ENCODE measurements around the gene ASB15. TPM values are rescaled to one million over a fixed set of nuclear protein-coding genes. Genes with fewer than 3 reads are reported as not detected.

Gene ASB15
- total RNA-seq, 1 donor from 2014 or later: not detected

GRCh38 chr7:123663200-123663599 lies 61.6 kb downstream of the ASB15 start:
- Mint-ChIP-seq H3K4me1 (ENCODE audit: low read depth) (no peaks in the 10 kb centered on the region), H3K27me3 (ENCODE audit: insufficient read depth) (no peaks in the 10 kb centered on the region), H3K27ac (no peak overlapping the region), H3K4me3 (no peak overlapping the region), H3K9me3 (no peaks in the 10 kb centered on the region), H3K36me3 (ENCODE audit: low read depth) (no peaks in the 10 kb centered on the region)
- DNase-seq (ENCODE audit: low spot score): no peak
- intact Hi-C loops (cut with micrococcal nuclease): no loop called here

- no peaks in the 10 kb centered on the region for H3K9me3 Mint-ChIP-seq
- H3K27ac Mint-ChIP-seq: no peak overlapping the region
- H3K36me3 Mint-ChIP-seq (ENCODE audit: low read depth): no peaks in the 10 kb centered on the region
- no peaks in the 10 kb centered on the region for H3K4me1 Mint-ChIP-seq (ENCODE audit: low read depth)
- no peak for DNase-seq (ENCODE audit: low spot score)
- H3K4me3 Mint-ChIP-seq: no peak overlapping the region
- no peaks in the 10 kb centered on the region for H3K27me3 Mint-ChIP-seq (ENCODE audit: insufficient read depth)
- intact Hi-C loops (cut with micrococcal nuclease): no loop called here
Measured at GRCh38 chr7:123665157-123665556, 63.5 kb downstream of the ASB15 start.

GRCh38 chr7:123665896-123666295 lies 64.3 kb downstream of the ASB15 start:
- Mint-ChIP-seq H3K4me1 (ENCODE audit: low read depth) (no peaks in the 10 kb centered on the region), H3K36me3 (ENCODE audit: low read depth) (no peaks in the 10 kb centered on the region), H3K4me3 (no peak overlapping the region), H3K27me3 (ENCODE audit: insufficient read depth) (no peaks in the 10 kb centered on the region), H3K27ac (no peak overlapping the region), H3K9me3 (no peaks in the 10 kb centered on the region)
- no peak for DNase-seq (ENCODE audit: low spot score)
- intact Hi-C loops (cut with micrococcal nuclease): no loop called here

- intact Hi-C loops (cut with micrococcal nuclease): no loop called here
- Mint-ChIP-seq H3K27me3 (ENCODE audit: insufficient read depth) (no peaks in the 10 kb centered on the region), H3K4me3 (no peak overlapping the region), H3K4me1 (ENCODE audit: low read depth) (no peaks in the 10 kb centered on the region), H3K27ac (no peak overlapping the region), H3K9me3 (no peaks in the 10 kb centered on the region), H3K36me3 (ENCODE audit: low read depth) (no peaks in the 10 kb centered on the region)
- DNase-seq (ENCODE audit: low spot score): no peak
Measured at GRCh38 chr7:123666492-123666891, 64.9 kb downstream of the ASB15 start.

- H3K36me3 Mint-ChIP-seq (ENCODE audit: low read depth): no peaks in the 10 kb centered on the region
- no peak overlapping the region for H3K4me3 Mint-ChIP-seq
- no peaks in the 10 kb centered on the region for H3K9me3 Mint-ChIP-seq
- H3K27me3 Mint-ChIP-seq (ENCODE audit: insufficient read depth): no peaks in the 10 kb centered on the region
- intact Hi-C loops (cut with micrococcal nuclease): no loop called here
- no peak overlapping the region for H3K27ac Mint-ChIP-seq
- no peak for DNase-seq (ENCODE audit: low spot score)
- no peaks in the 10 kb centered on the region for H3K4me1 Mint-ChIP-seq (ENCODE audit: low read depth)
Measured at GRCh38 chr7:123669485-123669884, 67.9 kb downstream of the ASB15 start.

- Mint-ChIP-seq H3K27me3 (ENCODE audit: insufficient read depth) (no peaks in the 10 kb centered on the region), H3K4me1 (ENCODE audit: low read depth) (no peaks in the 10 kb centered on the region), H3K9me3 (no peaks in the 10 kb centered on the region), H3K36me3 (ENCODE audit: low read depth) (no peaks in the 10 kb centered on the region), H3K27ac (no peak overlapping the region), H3K4me3 (no peak overlapping the region)
- intact Hi-C loops (cut with micrococcal nuclease): no loop called here
- DNase-seq (ENCODE audit: low spot score): no peak
Measured at GRCh38 chr7:123673137-123673732, 71.6 kb downstream of the ASB15 start.

- intact Hi-C loops (cut with micrococcal nuclease): no loop called here
- no peak overlapping the region for H3K27ac Mint-ChIP-seq
- DNase-seq (ENCODE audit: low spot score): no peak
- no peaks in the 10 kb centered on the region for H3K27me3 Mint-ChIP-seq (ENCODE audit: insufficient read depth)
- H3K9me3 Mint-ChIP-seq: no peaks in the 10 kb centered on the region
- H3K36me3 Mint-ChIP-seq (ENCODE audit: low read depth): no peaks in the 10 kb centered on the region
- H3K4me3 Mint-ChIP-seq: no peak overlapping the region
- H3K4me1 Mint-ChIP-seq (ENCODE audit: low read depth): no peaks in the 10 kb centered on the region
Measured at GRCh38 chr7:123673752-123674398, 72.3 kb downstream of the ASB15 start.

GRCh38 chr7:123674399-123675180 lies 73.0 kb downstream of the ASB15 start:
- H3K4me1 Mint-ChIP-seq (ENCODE audit: low read depth): no peaks in the 10 kb centered on the region
- no peaks in the 10 kb centered on the region for H3K27me3 Mint-ChIP-seq (ENCODE audit: insufficient read depth)
- no peak overlapping the region for H3K27ac Mint-ChIP-seq
- H3K4me3 Mint-ChIP-seq: no peak overlapping the region
- no peaks in the 10 kb centered on the region for H3K9me3 Mint-ChIP-seq
- intact Hi-C loops (cut with micrococcal nuclease): no loop called here
- no peaks in the 10 kb centered on the region for H3K36me3 Mint-ChIP-seq (ENCODE audit: low read depth)
- no peak for DNase-seq (ENCODE audit: low spot score)

- H3K4me1 Mint-ChIP-seq (ENCODE audit: low read depth): no peaks in the 10 kb centered on the region
- H3K9me3 Mint-ChIP-seq: no peaks in the 10 kb centered on the region
- no peak for DNase-seq (ENCODE audit: low spot score)
- intact Hi-C loops (cut with micrococcal nuclease): no loop called here
- no peak overlapping the region for H3K4me3 Mint-ChIP-seq
- no peaks in the 10 kb centered on the region for H3K27me3 Mint-ChIP-seq (ENCODE audit: insufficient read depth)
- no peak overlapping the region for H3K27ac Mint-ChIP-seq
- H3K36me3 Mint-ChIP-seq (ENCODE audit: low read depth): no peaks in the 10 kb centered on the region
Measured at GRCh38 chr7:123675181-123675473, 73.5 kb downstream of the ASB15 start.

GRCh38 chr7:123677061-123677715 lies 75.6 kb downstream of the ASB15 start:
- H3K9me3 Mint-ChIP-seq: no peaks in the 10 kb centered on the region
- intact Hi-C loops (cut with micrococcal nuclease): no loop called here
- no peaks in the 10 kb centered on the region for H3K36me3 Mint-ChIP-seq (ENCODE audit: low read depth)
- no peaks in the 10 kb centered on the region for H3K27me3 Mint-ChIP-seq (ENCODE audit: insufficient read depth)
- no peak overlapping the region for H3K27ac Mint-ChIP-seq
- no peaks in the 10 kb centered on the region for H3K4me1 Mint-ChIP-seq (ENCODE audit: low read depth)
- DNase-seq (ENCODE audit: low spot score): no peak
- no peak overlapping the region for H3K4me3 Mint-ChIP-seq

- DNase-seq (ENCODE audit: low spot score): no peak
- intact Hi-C loops (cut with micrococcal nuclease): no loop called here
- no peaks in the 10 kb centered on the region for H3K9me3 Mint-ChIP-seq
- no peaks in the 10 kb centered on the region for H3K27me3 Mint-ChIP-seq (ENCODE audit: insufficient read depth)
- no peak overlapping the region for H3K4me3 Mint-ChIP-seq
- peaks cover 4% of the 10 kb centered on the region for H3K36me3 Mint-ChIP-seq (ENCODE audit: low read depth)
- no peaks in the 10 kb centered on the region for H3K4me1 Mint-ChIP-seq (ENCODE audit: low read depth)
- H3K27ac Mint-ChIP-seq: no peak overlapping the region
Measured at GRCh38 chr7:123679614-123680013, 78.0 kb downstream of the ASB15 start.

GRCh38 chr7:123680580-123680979 lies 79.0 kb downstream of the ASB15 start:
- H3K4me3 Mint-ChIP-seq: no peak overlapping the region
- peaks cover 4% of the 10 kb centered on the region for H3K36me3 Mint-ChIP-seq (ENCODE audit: low read depth)
- H3K9me3 Mint-ChIP-seq: no peaks in the 10 kb centered on the region
- no peak for DNase-seq (ENCODE audit: low spot score)
- intact Hi-C loops (cut with micrococcal nuclease): no loop called here
- H3K27me3 Mint-ChIP-seq (ENCODE audit: insufficient read depth): no peaks in the 10 kb centered on the region
- no peaks in the 10 kb centered on the region for H3K4me1 Mint-ChIP-seq (ENCODE audit: low read depth)
- no peak overlapping the region for H3K27ac Mint-ChIP-seq

- H3K4me1 Mint-ChIP-seq (ENCODE audit: low read depth): no peaks in the 10 kb centered on the region
- no peaks in the 10 kb centered on the region for H3K9me3 Mint-ChIP-seq
- H3K4me3 Mint-ChIP-seq: no peak overlapping the region
- peaks cover 4% of the 10 kb centered on the region for H3K36me3 Mint-ChIP-seq (ENCODE audit: low read depth)
- no peak overlapping the region for H3K27ac Mint-ChIP-seq
- DNase-seq (ENCODE audit: low spot score): no peak
- H3K27me3 Mint-ChIP-seq (ENCODE audit: insufficient read depth): no peaks in the 10 kb centered on the region
- intact Hi-C loops (cut with micrococcal nuclease): no loop called here
Measured at GRCh38 chr7:123681561-123681960, 79.9 kb downstream of the ASB15 start.
